HepG2 (cell line): ENCODE measurements around the gene PFDN1. TPM values are rescaled to one million over a fixed set of nuclear protein-coding genes. Genes with fewer than 3 reads are reported as not detected.

Experiments used
- ATAC-seq: fragments of 200-7000 bp; cut with Tn5 transposase; 3 replicates; pipeline ENCODE4 v1.9.1; 2020; ENCODE audit warnings: mild to moderate bottlenecking, moderate library complexity
- BruUV-seq: library from RNA; stranded (reverse); fragments of 400-500 nt; replicated peaks from 2 replicates; lab custom pipeline; 2021; lab: Mats Ljungman, UMichigan
- CTCF ChIA-PET: fragments of 300-600 bp; formaldehyde crosslinking; extraction: SDS; loops from one replicate; lab custom pipeline; 2021; ENCODE audit warnings: low total read pairs, inconsistent platforms, low intra/inter-chr PET ratio; lab: Yijun Ruan, JAX
- POLR2A ChIA-PET: fragments of 350-600 bp; sonication (Branson Sonifier 250); formaldehyde crosslinking; loops from one replicate; lab custom pipeline; 2020; ENCODE audit warnings: antibody characterized with exemption, inconsistent platforms; lab: Yijun Ruan, JAX
- DNase-seq: peaks from one replicate; pipeline ENCODE4 v3.0.0-alpha.2; 2015; ENCODE audit warnings: low spot score
- FAIRE-seq: peaks from 3 replicates; lab custom pipeline; 2011; peaks lifted over from hg19 to GRCh38; lab: Jason Lieb, UNC
- H2AFZ ChIP-seq: one replicate; pipeline ENCODE4 v1.6.1; 2011; ENCODE audit warnings: low read length, inconsistent platforms
- H3K27ac ChIP-seq: fragments of 300-600 bp; 3 replicates; pipeline ENCODE4 v1.8.0; 2011; ENCODE audit warnings: mixed run types, mild to moderate bottlenecking, mixed read lengths, low read length, inconsistent platforms; ENCODE audit not compliant: insufficient read depth; ENCODE audit errors: extremely low read length
- H3K27me3 ChIP-seq, 2 experiments: fragments of 200-600 bp in 1 of 2; 2 replicates in 1 of 2; 3 replicates in 1 of 2; pipeline versions ENCODE4 v1.6.0 to v1.8.0; 2011; ENCODE audit warnings: low read length in 2 of 2, mild to moderate bottlenecking in 2 of 2, moderate library complexity in 2 of 2, inconsistent platforms in 1 of 2; ENCODE audit not compliant: insufficient read depth in 2 of 2, control insufficient read depth in 1 of 2
- H3K36me3 ChIP-seq, 2 experiments: fragments of 200-600 bp in 1 of 2; replicated peaks in 1 of 2; 2 replicates in 1 of 2; 3 replicates in 1 of 2; pipeline versions ENCODE4 v1.5.1 to v1.8.0; 2011; ENCODE audit warnings: low read length in 2 of 2, inconsistent platforms in 1 of 2; ENCODE audit not compliant: insufficient read depth in 2 of 2, control insufficient read depth in 1 of 2
- H3K4me1 ChIP-seq: 2 replicates; pipeline ENCODE4 v1.5.1; 2012; ENCODE audit warnings: low read length, inconsistent platforms; ENCODE audit not compliant: insufficient read depth
- H3K4me2 ChIP-seq: 2 replicates; pipeline ENCODE4 v1.6.0; 2011; ENCODE audit warnings: low read depth, low read length, inconsistent platforms
- H3K4me3 ChIP-seq, 3 experiments: fragments of 200-600 bp in 1 of 3; sonication (generic), shearing (Covaris generic) in 1 of 3; replicated peaks in 1 of 3; 2 replicates each; pipeline ENCODE4 v1.5.1; 2011 to 2016; ENCODE audit warnings: low read length in 3 of 3, inconsistent platforms in 2 of 3, low read depth in 2 of 3, mild to moderate bottlenecking in 2 of 3, control low read depth in 1 of 3, mixed read lengths in 1 of 3; ENCODE audit not compliant: insufficient read depth in 1 of 3
- H3K79me2 ChIP-seq: one replicate; pipeline ENCODE4 v1.6.1; 2011; ENCODE audit warnings: low read length, inconsistent platforms; ENCODE audit not compliant: insufficient read depth
- H3K9ac ChIP-seq: 2 replicates; pipeline ENCODE4 v1.6.0; 2011; ENCODE audit warnings: mild to moderate bottlenecking, low read depth, low read length, inconsistent platforms; ENCODE audit not compliant: insufficient read depth
- H3K9me3 ChIP-seq: 2 replicates; pipeline ENCODE4 v1.5.1; 2012; ENCODE audit warnings: mild to moderate bottlenecking, low read length
- H4K20me1 ChIP-seq: 2 replicates; pipeline ENCODE4 v1.6.0; 2011; ENCODE audit warnings: inconsistent platforms, mild to moderate bottlenecking, low read length, moderate library complexity; ENCODE audit not compliant: insufficient read depth
- FOSL2 ChIP-seq: sonication (generic); formaldehyde crosslinking; IDR thresholded peaks from 2 replicates; pipeline ENCODE4 v1.4.0; 2020; ENCODE audit warnings: missing genetic modification reagents
- KLF13 ChIP-seq: sonication (generic); formaldehyde crosslinking; IDR thresholded peaks from 2 replicates; pipeline ENCODE4 v1.4.0; 2020; ENCODE audit warnings: mild to moderate bottlenecking, missing genetic modification reagents
- MAFF ChIP-seq: IDR thresholded peaks from 2 replicates; pipeline ENCODE4 v1.6.1; 2011; ENCODE audit warnings: low read depth, low read length, improper control_type of control experiment
- MAFK ChIP-seq, 2 experiments: IDR thresholded peaks in 1 of 2; conservative IDR thresholded peaks in 1 of 2; 2 replicates each; pipeline ENCODE4 v1.6.1; 2011; ENCODE audit warnings: improper control_type of control experiment in 2 of 2, low read length in 2 of 2
- PHF5A ChIP-seq: IDR thresholded peaks from one replicate; pipeline ENCODE4 v1.6.1; 2018; ENCODE audit warnings: low read depth, missing genetic modification reagents; ENCODE audit not compliant: unreplicated experiment
- STAG1 ChIP-seq: sonication (generic); formaldehyde crosslinking; IDR thresholded peaks from 2 replicates; pipeline ENCODE4 v1.4.0; 2020; ENCODE audit warnings: missing genetic modification reagents
- WIZ ChIP-seq: sonication (generic); formaldehyde crosslinking; IDR thresholded peaks from 2 replicates; pipeline ENCODE4 v1.5.1; 2020; ENCODE audit warnings: mild to moderate bottlenecking, missing genetic modification reagents
- ZNF335 ChIP-seq: sonication (generic); formaldehyde crosslinking; IDR thresholded peaks from 2 replicates; pipeline ENCODE4 v1.4.0; 2020; ENCODE audit warnings: missing genetic modification reagents
- ZNF543 ChIP-seq: sonication (generic); formaldehyde crosslinking; IDR thresholded peaks from 2 replicates; pipeline ENCODE4 v1.4.0; 2020; ENCODE audit warnings: mild to moderate bottlenecking, missing genetic modification reagents
- WGBS: methylation state at CpG from one replicate; pipeline ENCODE4 v1.1.6; 2017; ENCODE audit warnings: low lambda C conversion rate; 5-methylcytosine and 5-hydroxymethylcytosine counted together
- in situ Hi-C: cut with HindIII; loops from 2 replicates; pipeline ENCODE4 v1.10.0; 2017; ENCODE audit warnings: low pct_unique_long_range_greater_than_20kb; ENCODE audit not compliant: extremely low pct_ligation_motif_present
- intact Hi-C: fragments of 100-400 bp; cut with micrococcal nuclease; formaldehyde crosslinking; loops from one replicate; pipeline ENCODE4 v1.10.0; 2022; ENCODE audit not compliant: unreplicated experiment
- polyA plus RNA-seq, 8 experiments: library from polyadenylated mRNA; depleted of rRNA in 3 of 8; stranded (reverse) in 7 of 8; unstranded in 1 of 8; fragments of >200 nt; fragmentation: Illumina TruSeq in 4 of 8; extraction: Trizol in 4 of 8; gene quantifications; 2 replicates each; pipeline versions ENCODE4 v1.2.1 to v1.2.3, GENCODE V29; 2011 to 2016; ENCODE audit warnings: low read depth in 4 of 8, missing spikeins in 1 of 8, mixed read lengths in 1 of 8; ENCODE audit not compliant: insufficient read depth in 1 of 8
- total RNA-seq, 5 experiments: library from RNA; depleted of rRNA; stranded (reverse); fragments of >200 nt; fragmentation: Illumina TruSeq; extraction: Trizol; gene quantifications; 2 replicates each; pipeline ENCODE4 v1.2.3, GENCODE V29; 2016; ENCODE audit warnings: low read depth in 1 of 5
- TF ChIP-seq, protein P1 (sequence below): sonication (generic); formaldehyde crosslinking; IDR thresholded peaks from 2 replicates; pipeline ENCODE4 v1.8.0; 2022; ENCODE audit warnings: mild to moderate bottlenecking, missing genetic modification reagents, borderline replicate concordance

Gene PFDN1
- total and polyA plus RNA-seq, 2 of the 13 experiments (the other 11 are each of a cell fraction or from before 2014, with no cell fraction given): 67.2 to 70.8 TPM

- peaks cover 41% of the 10 kb centered on the region for H3K4me1 ChIP-seq
- intact Hi-C loops (no loop called here), in situ Hi-C loops (no loop called here)
- FAIRE-seq: no peak
- POLR2A ChIA-PET: no interaction called here
- TF ChIP-seq MAFF (peak; percentile 60; the same call in 1 of the 2 replicates), ZNF335 (CRISPR knock-in tag) (no peak), KLF13 (CRISPR knock-in tag) (no peak), MAFK (conservative IDR thresholded peaks at IDR 0.05 in 1 of 2, IDR thresholded peaks at IDR 0.05 in 1 of 2; ENCODE audit: low read length in 2 of 2) (peak; percentile 49 to 65; a peak in 3 of 4 replicates), PHF5A (CRISPR knock-in tag) (no peak), ZNF543 (CRISPR knock-in tag) (no peak), FOSL2 (CRISPR knock-in tag) (peak; percentile 45), WIZ (CRISPR knock-in tag) (no peak), STAG1 (CRISPR knock-in tag) (no peak)
- TF ChIP-seq, protein P1, sequence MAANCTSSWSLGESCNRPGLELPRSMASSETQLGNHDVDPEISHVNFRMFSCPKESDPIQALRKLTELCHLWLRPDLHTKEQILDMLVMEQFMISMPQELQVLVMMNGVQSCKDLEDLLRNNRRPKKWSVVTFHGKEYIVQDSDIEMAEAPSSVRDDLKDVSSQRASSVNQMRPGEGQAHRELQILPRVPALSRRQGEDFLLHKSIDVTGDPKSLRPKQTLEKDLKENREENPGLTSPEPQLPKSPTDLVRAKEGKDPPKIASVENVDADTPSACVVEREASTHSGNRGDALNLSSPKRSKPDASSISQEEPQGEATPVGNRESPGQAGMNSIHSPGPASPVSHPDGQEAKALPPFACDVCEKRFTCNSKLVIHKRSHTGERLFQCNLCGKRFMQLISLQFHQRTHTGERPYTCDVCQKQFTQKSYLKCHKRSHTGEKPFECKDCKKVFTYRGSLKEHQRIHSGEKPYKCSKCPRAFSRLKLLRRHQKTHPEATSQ (CRISPR knock-in tag): no peak
- no peak overlapping the region for H3K27ac ChIP-seq
- BruUV-seq: no TSS peak
- no peaks in the 10 kb centered on the region; a peak in 1 of 5 replicates for H3K27me3 ChIP-seq
- ATAC-seq: no peak
- H4K20me1 ChIP-seq: no peaks in the 10 kb centered on the region
- 65% methylated on average over 5 of the region's 5 CpGs for WGBS
- CTCF ChIA-PET: no interaction called here
- DNase-seq: peak; percentile 16
- no peaks in the 10 kb centered on the region for H3K79me2 ChIP-seq
- H3K9me3 ChIP-seq: no peaks in the 10 kb centered on the region
- H3K36me3 ChIP-seq: no peaks in the 10 kb centered on the region
- H3K4me2 ChIP-seq: no peak overlapping the region
- H3K4me3 ChIP-seq: no peak overlapping the region
- no peak overlapping the region for H3K9ac ChIP-seq
- H2AFZ ChIP-seq: no peak overlapping the region
Measured at GRCh38 chr5:140311011-140311467, 8.1 kb upstream of the PFDN1 start.
